GM19035 (cell line): ENCODE data around the gene SLC25A5.
"Not testable (repeated sequence)": the region's sequence is repeated elsewhere in the genome, so short reads cannot be mapped to it uniquely, and the experiment has no call there.

ENCODE experiments used
- ATAC-seq: cut with Tn5 transposase; IDR thresholded peaks from one replicate; pipeline ENCODE4 v1.9.1; 2021; ENCODE audit not compliant: unreplicated experiment

Gene SLC25A5

GRCh38 chrX:119502727-119503483 lies 34.7 kb downstream of the SLC25A5 start:
- no peak for ATAC-seq

GRCh38 chrX:119503484-119503861 lies 35.2 kb downstream of the SLC25A5 start:
- ATAC-seq = no peak

DNA sequence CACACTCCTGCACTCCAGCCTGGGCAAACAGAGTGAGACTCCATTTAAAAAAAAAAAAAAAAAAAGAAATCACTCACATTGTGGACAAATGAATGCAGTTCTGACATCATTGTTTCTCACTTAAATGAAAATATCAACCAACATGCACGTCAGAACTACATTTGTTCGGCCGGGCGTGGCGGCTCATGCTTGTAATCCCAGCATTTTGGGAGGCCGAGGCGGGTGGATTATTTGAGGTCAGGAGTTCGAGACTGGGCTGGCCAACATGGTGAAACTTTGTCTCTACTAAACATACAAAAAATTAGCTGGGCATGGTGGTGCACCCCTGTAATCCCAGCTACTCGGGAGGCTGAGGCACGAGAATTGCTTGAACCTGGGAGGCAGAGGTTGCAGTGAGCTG lies 36.9 kb downstream of the SLC25A5 start:
- ATAC-seq = not testable (repeated sequence)

DNA sequence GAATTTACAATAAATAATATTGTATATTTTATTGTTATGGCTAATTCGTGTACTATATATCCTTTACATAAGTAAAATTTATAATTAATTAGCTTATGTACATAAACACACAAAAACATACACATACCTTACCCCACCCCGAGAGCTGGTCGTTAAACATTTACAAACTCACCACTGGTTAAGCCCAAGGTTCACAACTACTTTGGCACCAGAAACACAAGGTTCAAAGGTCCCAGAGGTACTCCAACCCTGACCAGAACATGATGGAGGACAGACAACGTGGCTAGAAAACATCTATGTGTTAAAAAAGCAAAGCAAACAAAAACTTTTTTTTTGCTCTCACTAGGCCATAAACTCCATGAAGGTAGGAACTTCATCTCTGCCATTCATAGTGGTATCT lies 37.7 kb downstream of the SLC25A5 start:
- ATAC-seq = no peak

DNA sequence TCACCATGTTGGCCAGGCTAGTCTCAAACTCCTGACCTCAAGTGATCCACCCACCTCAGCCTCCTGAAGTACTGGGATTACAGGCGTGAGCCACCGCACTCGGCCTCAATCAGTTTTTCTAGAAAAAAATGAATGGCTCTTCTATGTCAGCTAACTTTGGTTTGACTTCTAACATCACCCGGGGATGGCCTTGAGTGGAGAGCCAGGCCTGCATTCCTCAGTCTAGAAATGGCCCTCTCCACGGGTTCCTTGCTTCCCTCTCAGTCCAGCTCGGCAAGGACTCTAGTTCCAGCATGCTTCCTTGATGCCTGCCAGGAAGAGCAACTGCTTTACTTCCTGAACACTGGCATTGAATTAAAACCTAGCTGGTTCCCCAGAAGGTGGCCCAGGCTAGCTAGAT lies 39.0 kb downstream of the SLC25A5 start:
- no peak for ATAC-seq

DNA sequence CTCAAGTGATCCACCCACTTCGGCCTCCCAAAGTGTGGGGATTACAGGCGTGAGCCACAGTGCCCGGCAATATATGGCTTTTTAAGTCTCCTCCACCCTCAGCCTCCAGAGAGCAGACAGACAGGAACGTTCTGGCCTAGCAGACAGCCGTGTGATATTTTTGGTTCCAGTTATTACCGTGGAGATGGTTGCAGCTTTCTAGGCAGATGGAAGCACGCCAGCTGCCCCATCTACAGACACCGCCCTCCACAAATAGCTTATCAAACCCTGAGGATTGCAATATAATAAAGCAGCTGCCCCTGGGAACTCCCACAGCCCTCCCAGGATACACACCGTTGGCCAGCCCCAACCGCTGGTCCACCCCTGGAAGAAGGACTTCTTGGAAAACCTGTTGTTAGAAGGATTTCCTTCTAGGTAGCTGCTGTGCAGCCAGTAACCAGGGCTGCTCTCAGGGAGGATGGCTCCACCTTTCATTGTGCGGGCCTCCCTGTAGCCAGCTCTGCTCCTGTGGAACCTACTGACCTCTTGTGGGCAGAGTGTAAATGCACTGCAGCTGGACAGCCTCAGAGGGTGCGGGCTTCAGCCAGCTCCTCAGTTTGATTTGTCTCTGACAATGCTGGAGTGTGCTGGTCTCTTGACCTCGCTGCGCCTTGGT lies 44.0 kb downstream of the SLC25A5 start:
- peak; percentile 71 for ATAC-seq

DNA sequence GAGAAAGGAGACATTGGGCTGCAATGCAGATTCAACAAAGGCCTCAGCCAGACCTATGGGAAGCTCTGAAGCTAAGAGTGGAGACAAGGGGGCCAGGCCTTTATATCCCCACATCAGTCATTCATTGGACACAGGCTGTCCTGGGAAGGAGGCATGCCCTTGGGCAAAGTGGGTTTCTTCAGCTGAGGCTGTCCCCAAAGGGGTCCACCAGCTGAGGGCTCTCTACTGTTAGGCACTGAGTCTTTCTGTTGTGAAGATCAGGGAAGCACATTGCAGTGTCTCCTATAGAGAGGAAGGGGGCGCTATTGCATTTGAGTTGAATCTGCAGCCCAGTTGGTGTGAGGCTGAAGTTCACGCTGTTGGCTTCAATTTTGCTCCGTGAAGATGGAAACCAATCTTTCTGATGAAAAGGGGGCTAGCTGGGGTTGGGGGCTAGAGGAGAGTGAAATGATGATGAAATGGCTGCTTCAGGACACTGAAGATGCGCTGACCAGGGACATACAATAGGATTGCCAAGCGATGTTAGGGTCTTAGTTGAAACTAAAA lies 48.0 kb downstream of the SLC25A5 start:
- peak; percentile 74 for ATAC-seq

- no peak for ATAC-seq
Observed at GRCh38 chrX:119518371-119518770, 50.1 kb downstream of the SLC25A5 start.
